Hindlimb muscle (tissue), 1 donor: ENCODE data around the gene DAGLA. TPM values are rescaled to one million over a fixed set of nuclear protein-coding genes. Genes with fewer than 3 reads are reported as not detected.

Source experiments
- DNase-seq: peaks from one replicate; pipeline ENCODE4 v3.0.0-alpha.2; 2013
- polyA plus RNA-seq: library from polyadenylated mRNA; unstranded; fragments of 120-200 nt; gene quantifications from one replicate; pipeline ENCODE4 v1.2.1, GENCODE V29; 2013; ENCODE audit not compliant: insufficient read length

DAGLA gene
- polyA plus RNA-seq, 1 donor: 8.2 TPM

DNA sequence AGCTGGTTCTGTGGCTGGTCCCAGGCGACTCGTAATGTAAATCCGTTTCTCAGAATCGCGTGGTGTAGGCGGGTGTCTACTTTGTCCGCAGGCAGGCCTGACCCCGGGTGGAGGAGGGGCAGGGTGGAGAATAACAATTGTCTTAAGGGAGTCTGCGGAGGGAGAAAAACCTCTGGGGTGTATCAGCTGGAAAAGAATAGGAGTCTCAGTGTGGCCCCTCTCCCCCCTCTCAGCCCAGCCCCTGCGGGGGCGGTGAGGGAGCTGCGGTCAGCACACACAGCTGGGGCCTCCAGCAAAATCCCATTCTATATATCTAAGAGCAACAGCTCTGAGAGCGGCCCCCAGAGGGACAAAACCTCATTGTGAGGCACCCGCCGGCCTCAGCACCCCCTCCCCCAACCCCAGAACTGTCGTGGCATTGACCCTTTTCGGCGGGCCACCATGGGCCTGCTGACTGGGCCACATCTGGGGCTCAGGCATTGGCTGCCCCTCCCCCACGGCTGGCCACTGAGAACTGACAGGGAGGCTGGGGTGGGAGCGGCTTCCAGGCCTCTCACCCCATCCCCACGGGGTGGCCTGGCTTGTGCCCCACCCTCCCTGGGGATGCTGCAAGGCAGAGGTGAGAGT, 69.5 kb downstream of the DAGLA start:
- no peak for DNase-seq

DNA sequence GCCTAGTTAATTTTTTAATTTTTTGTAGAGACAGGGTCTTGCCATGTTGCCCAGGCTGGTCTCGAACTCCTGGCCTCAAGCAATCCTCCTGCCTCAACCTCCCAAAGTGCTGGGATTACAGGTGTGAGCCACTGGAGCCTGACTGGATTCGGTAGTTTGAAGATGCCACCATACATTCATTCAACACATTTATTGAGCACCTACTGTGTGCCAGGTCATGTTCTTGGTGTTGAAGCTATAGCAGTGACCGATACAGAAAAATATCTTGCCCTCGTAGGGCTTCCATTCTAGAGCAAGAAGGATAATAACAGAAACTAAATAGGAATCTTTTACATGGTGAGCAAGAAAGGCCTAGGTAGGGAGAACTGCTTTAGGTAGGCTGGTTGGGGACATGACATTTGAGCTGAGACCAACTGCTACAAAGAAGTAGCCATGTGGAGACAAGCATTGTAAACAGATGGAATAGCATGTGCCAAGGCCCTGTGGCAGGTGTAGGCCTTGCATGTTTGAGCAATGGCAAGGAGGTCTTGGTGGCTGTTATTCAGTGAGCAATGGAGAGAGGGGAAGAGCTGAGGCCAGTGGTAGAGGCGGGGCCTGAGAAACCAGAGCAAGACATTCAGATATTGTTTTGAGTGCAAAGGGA, 70.6 kb downstream of the DAGLA start:
- DNase-seq: no peak

DNA sequence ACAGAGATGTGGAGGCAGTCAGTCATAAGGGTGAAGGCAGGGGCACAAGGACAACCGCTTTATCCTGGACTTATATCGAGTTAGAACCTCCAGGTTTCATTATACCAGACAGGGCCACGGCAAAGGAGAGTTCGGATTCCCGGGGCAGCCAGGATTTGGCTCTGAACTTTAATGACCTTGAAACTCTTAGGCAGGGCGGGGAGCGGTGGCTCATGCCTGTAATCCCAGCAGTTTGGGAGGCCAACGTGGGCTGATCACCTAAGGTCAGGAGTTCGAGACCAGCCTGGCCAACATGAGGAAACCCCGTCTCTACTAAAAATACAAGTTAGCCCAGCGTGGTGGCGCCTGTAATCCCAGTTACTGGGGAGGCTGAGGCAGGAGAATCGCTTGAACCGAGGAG, 71.2 kb downstream of the DAGLA start:
- no peak for DNase-seq

DNA sequence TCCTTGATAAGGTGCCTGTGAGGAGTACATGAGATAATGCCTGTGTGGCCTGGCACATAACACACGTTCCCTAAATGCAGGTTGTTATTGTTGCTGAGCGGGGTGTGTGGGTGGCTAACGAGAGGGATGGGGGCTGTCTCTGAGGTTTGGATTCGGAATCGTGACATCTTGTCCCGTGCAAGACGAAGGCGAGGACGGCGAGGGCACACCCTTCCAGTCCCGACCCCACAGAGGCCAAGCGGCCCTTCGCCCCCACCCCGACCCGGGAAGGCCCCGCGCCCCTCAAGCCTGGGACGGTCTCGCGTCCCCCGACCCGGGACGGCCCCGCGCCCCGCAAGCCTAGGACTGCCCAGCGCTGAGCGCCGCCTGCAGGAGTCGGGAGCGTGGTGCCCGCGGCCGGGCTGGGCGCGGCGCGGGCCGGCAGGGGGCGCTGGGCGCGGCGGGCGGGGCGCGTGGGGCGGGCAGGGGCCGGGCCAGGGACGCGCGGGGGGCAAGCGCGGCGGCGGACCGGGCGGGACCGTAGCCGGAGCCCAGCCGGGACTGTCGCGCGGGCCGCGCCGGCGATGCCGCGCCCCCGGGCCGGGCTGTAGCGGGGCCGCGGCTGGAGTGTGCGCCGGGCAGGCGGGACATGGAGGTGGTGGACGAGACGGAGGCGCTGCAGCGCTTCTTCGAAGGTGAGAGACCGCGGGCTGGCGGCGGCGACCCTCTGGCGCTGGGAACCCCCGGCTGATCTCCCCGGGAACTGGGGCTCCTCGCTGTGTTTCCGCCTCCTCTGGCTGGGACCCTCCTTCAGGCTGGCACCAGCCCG, 72.1 kb downstream of the DAGLA start, which contains the start of gene MYRF:
Gene MYRF (plus strand): TSS at position 520 of the 808 bp plus-strand sequence. CDS start 109 bp downstream, at position 629.
- peak; percentile 51 for DNase-seq

DNA sequence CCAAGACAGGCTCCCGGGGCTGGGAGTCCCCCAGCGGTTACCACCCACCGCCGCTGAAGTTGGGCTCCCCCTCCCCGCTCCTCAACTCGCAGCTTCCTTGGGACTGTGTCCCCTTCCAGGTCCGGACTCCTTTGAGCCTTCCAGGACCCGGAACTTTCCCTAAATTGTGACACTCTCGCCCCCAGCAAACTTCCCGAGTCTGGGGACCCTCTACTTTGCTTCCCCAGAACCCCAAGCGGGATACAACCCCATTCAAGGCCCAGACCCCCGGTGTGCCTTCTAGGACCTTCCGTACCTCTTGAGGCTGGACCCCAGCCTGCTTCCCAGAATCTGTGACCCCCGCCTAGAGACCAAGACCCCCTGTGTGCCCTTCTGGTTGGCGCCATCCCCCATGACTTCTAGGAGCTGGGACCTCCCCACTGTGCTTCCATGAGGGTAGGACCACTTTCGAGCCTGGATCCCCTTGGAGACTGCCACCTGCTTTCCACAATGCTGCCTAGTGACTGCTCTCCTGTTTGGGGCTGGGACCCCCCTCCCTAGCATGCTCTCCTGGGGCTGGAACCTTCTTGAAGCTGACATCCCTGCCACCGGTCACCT, 72.8 kb downstream of the DAGLA start:
- DNase-seq: no peak

DNA sequence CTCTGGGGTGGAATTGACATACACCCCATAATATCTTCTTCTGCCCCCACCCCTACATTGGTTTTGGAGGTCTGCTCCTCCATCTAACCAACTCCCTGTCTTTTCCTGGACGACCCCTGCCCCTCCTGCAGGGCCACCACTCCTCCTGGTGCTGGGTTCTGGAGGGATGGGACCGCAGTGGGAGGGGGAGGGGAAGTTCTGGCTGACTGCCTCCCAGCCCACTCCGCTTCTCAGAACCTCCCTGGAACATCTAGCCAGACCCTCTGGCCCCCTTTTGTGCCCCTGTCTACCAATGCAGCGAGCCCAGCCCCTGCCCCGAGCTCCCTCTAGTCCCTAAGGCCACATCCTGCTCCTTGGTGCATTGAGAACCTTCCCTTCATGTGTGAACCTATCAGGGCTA, 73.5 kb downstream of the DAGLA start:
- DNase-seq: no peak

DNA sequence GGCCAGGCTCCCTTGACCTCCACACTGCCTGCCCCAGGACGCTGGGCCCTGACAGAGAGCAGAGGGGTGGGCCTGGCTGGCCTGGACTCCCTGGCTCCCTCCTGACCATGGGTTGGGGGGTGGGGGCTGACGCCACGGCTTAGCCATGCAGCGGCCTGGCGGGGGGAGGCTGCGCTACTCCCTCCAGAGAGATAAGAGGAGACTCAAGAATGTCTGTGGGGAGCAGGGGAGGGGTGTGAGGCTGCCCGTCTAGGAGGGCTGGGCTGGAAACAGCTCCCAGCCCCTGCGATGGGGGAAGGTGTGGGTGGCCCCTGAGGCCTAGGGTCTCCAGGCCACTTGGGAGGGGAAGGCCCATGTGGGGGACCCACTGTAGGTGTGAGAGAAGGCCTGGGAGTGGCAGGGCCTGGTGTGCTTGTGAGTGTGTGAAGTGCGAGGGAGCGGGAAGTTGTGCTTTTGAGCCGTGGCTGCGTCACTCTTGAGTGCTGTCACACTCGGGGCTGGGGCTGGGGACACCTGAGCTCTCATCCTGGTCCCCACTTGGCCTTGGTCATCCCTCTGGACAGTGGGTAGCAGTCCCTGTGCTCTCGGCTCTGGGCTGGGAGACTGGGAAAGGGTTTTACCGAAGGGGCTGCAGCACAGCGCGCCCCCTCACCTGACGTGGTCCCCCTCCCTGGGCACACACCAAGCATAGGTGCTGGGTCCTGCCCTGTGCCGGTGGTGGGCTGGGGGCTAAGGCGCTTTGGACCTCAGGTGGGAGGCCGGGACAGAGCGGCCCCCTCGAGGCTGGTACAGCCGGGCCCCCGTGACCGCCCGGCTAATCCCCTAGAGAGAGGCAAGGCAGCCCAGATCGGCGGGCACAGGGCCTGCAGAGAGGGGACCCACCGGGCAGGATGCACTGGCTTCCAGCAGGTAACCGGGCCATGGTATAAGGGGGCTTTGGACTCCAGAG, 74.6 kb downstream of the DAGLA start:
- no peak for DNase-seq

DNA sequence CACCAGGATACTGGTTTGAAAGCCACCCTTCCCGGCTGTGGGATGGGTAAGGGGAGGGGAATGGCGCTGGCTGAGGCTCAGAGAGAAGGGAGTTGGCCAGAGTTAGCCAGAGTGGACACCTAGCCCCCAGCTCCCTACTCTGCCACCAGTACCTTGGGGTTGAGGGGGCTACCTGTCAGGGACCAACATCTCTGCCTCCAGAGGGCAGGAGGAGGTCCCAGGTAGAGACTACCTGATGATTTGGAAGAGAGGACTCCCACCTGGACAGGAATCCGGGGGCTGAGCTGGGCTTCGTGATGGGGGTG, 75.9 kb downstream of the DAGLA start:
- DNase-seq: no peak

DNA sequence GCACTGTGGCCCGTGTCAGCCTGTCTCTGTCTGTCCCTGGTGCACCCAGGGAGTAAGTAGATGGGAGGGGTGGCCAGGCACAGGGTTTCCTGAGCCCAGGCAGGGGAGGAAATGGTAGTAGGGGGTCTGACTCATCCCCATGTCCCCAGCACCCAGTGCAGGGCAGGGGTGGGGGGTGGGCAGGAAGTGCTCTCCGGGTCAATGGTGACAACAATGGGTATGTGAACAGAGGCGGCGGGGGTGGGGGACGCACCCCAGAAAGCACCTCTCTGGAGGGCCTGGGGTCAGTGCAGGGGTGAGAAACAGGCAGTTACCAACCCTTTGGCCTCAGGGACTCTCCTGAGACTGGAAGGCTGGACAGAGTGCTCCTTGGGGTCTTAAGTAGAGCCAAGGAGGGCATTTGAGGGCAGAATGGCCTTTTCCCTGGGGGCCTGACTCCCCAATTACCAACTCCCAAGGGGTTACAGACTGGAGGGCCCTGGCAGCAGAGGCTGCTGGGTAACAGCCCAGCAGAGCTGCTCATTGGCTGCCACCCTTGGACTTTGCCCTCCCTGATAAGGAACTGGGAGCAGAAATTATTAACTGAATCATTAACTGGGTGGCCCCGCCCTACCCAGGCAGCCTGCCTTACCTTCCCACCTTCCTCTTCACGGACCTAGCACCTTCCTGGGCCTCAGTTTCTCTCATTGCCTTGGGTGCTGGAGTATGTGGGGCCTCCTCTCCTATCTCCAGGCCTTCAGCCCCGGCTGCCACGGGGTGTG, 76.4 kb downstream of the DAGLA start:
- DNase-seq: no peak

DNA sequence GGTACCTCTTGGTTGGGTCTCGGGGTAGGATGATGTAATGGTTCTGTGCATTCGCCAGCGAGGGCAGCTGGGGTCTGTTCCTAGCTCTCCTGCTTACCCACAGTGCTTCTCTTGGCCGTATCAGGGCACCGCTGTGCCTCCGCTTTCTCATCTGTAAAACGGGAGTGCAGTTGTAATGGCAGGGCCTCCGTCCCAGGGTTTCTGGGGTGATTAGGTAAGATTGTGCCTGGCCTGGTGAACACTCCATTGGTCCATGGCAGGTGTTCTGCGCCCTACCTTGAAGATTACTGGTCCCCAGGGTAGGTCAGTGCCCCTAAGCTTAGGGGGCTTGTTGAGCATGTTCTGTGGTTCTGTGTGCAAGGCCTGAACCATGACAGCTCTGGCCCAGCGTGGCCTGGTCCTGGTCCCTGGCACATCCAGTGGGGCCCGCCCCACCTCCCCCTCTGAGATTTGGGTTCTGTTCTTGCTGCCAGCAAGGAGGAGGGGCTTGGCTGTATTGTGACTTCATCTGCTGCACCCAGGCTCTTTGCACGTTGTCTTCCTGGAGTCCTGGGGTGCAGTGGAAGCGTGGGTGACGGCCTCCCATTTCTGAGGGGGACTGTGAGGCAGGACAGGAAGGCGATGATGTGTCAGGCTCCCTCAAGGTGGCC, 77.1 kb downstream of the DAGLA start:
- DNase-seq: no peak

DNA sequence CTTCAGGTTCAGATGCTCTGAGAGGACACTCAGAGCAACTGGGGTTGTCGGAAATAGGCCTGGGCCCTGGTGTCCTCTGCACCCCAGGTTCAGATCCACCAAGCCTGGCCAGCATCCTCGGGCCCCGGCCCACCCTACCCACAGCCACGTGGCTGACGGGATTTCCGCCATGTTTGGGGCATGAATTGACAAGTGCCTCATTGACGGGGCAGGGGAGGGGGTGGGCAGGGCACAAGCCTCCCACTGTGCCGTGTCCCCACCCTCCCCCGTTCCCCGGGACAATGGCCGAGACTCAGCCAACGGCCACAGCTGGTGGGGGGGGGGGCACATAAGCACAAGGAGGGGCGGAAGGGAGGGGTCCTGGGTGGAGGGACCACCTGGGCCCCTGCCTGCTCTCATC, 80.8 kb downstream of the DAGLA start:
- DNase-seq: no peak

DNA sequence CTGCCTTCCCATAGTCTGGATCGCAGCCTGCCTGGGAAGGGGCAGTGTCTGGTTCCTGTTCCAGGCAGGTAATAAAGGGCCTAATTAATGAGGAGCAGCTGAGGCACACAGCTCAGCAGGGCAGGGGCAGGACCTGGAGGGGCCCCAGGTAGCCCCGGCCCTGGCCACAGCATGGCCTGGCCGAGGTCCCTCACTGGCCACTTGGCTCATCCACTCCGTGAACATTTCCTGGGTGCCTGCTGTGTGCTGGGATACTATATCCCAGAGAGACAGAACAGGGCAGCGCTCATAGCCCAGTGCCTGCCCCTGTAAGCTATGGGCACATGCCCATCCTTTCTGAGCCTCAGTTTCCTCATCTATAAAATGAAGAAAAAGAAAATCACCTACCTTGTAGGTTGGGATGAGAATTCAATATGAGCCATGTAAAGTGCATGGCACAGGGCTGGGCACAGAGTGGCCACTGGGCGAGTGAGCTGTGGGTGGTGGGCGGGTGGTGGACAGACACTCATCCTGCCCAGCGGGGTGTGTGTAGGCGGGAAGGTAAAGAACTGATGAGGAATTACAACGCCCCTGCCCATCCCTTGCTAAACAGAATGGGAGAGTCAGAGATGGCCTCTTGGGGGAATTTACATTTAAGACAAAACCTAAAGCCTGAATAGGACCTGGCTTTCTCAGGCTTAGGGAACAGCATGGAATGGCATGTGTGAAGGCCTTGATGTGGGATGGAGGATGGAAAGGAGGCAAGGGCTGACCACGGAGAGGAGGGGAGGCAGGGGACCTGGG, 81.4 kb downstream of the DAGLA start:
- DNase-seq: no peak

DNA sequence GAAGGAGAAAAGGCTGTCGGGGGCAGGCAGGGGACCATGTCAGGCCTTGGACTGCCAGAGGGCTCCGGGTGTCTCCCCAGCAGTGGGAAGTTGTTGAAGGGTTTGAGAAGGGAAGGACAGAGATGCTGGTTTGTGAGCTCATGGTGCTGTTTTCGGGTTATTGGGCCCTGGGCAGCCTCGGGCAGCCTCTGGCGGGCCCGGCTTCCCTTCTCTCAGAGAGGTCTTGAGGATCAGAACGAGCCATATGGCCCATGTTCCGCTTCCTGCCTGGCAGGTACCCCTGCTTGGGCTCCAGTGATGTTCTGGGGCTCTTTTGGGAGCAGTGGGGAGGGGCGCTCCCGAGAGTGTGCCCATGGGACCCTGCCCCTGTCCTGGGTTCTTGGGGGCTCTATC, 82.0 kb downstream of the DAGLA start:
- no peak for DNase-seq

DNA sequence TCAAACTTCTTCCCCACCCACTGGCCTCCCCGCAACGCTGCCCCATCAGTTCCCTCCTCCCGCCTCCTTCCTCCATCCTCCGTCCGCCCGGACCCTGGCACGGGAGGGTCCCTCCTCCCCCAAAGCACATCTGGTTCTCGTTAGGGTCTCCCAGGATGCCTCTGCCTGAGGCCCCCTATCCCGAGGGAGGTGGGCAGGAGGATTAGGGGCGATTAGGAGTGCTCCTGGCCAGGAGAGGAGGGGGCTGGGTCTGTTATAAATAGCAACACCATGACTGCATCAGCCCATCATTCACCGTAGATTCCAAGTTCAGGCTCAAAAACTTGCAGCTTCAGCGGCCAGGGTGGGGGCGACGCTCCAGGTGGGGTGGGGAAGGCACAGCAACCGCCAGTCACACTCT, 82.6 kb downstream of the DAGLA start:
- no peak for DNase-seq

DNA sequence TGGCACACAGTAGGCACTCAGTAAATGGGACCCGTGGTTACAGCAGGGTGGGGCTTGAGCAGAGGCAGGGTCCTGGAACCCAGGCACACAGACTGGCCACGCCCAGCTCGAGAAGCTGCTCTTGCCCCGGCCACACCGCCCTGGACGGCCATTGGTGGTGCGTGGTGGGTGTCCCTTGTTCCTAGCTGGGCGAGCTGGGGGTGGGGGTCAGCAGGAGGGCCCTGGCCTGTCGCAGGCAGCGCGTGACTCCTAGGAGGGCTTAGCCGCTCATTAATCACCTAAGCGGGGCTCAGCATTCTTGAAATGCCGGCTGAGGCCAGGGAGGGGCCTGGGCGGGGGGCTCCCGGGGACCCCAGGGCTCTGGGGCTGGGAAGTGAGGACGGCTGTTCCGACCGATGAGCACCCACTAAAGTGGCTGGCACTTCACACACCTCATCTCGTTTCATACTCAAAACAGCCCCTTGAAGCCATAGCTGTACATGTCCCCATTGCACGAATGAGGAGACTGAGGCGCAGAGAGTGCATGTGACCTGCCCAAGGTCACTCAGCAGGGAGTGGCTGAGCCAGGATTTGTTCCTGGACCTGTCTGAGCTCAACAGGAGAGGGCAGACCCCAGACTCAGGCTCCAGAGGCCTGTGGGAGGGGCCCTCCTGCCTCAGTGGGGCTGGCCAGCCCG, 83.9 kb downstream of the DAGLA start:
- no peak for DNase-seq

DNA sequence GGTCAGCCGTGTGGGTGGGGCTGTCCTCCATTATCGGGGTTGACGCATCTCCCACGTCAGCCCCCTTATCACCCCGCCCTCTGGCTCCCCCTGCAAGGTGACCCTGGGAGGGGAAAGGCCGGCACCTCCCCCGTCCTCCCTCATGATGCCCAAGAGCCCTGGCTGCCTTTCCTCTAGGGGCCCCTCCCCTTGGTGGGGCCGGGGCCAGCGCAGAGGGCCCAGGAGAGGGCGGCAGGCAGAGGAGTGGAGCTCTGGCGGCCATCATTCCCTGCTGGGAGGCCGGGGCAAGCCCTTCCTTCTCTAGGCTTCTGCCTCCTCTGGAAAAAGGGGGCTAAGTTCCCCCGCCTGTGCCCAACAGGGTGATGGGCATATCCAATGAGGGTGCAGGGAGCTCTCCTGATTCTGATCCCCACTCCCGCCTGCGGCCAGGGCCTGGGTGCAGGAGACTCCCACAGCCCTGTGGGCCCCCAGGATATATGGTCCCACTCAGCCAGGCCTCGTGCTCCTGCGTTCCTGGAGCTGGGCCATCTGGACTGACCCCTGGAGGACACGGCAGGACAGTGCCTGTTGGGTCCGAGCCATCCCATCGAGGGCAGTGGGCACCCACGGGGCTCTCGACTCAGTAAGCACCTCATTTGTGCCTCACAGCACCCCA, 84.5 kb downstream of the DAGLA start:
- no peak for DNase-seq

DNA sequence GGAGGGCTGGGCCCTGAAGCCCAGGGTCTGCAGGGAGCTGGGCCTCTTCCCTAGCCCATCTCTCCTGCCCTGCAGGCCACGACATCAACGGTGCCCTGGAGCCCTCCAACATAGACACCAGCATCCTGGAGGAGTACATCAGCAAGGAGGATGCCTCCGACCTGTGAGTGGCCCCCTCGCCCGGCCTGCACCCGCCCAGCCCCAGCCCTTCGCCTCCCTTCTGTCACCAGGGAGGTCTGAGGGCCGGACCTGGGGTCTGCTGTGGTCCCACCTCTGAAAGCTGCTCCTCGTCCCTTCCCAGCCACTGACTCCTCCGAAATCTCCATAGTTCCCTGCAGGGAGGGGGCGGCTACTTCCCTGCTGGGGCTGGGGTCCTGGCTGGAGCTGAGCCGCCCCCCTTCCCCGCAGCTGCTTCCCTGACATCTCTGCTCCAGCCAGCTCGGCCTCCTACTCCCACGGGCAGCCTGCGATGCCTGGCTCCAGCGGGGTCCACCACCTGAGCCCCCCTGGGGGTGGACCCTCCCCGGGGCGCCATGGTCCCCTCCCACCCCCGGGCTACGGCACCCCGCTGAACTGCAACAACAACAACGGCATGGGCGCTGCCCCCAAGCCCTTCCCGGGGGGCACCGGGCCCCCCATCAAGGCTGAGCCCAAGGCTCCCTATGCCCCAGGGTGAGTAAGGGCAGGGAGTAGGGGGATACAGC, 85.5 kb downstream of the DAGLA start:
- no peak for DNase-seq

DNA sequence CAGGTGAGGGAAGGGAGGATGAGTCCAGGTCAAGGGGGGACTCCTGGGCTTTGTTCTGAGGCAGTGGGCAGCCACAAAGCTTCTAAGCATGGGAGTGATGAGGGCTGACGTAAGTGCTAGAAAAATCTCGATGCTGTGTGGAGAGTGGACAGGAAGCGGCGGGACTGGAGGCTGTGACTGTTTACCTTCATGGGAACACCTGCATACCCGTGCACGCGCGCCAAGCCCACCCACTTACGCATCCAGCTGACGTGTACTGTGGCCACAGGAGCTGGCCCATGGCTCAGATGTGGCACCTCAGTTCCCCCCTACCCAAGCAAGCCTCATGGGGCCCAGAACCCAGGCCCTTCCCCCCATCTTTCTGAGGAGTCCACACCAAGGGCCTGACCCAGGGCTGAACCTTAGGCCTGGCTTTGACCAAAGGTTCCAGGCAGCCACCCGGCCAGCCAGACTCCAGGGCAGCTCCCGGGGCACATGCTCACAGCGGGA, 86.2 kb downstream of the DAGLA start:
- no peak for DNase-seq
